Measurements from ENCODE around the gene TRAF3IP3.

The TRAF3IP3 gene

GRCh38 chr1:209755926-209756614 is at the start of gene TRAF3IP3:
TRAF3IP3 (plus strand) TSS chr1:209756053; CDS start chr1:209760040, 3,987 bp downstream.
- peak; percentile 66 for DNase-seq (ENCODE audit: low read depth, low spot score)

- DNase-seq (ENCODE audit: low read depth, low spot score): no peak
These were observed 49.2 kb upstream of the TRAF3IP3 start for GRCh38 chr1:209706622-209707021.

GRCh38 chr1:209707308-209707707 is 48.5 kb upstream of the TRAF3IP3 start:
- no peak for DNase-seq (ENCODE audit: low read depth, low spot score)

- no peak for DNase-seq (ENCODE audit: low read depth, low spot score)
These were observed 47.6 kb upstream of the TRAF3IP3 start for GRCh38 chr1:209708297-209708696.

GRCh38 chr1:209710093-209710492 is 45.8 kb upstream of the TRAF3IP3 start:
- no peak for DNase-seq (ENCODE audit: low read depth, low spot score)

GRCh38 chr1:209710847-209711246 is 45.0 kb upstream of the TRAF3IP3 start:
- DNase-seq (ENCODE audit: low read depth, low spot score): no peak

- no peak for DNase-seq (ENCODE audit: low read depth, low spot score)
These were observed 41.5 kb upstream of the TRAF3IP3 start for GRCh38 chr1:209714338-209714737.

GRCh38 chr1:209715314-209715713 is 40.5 kb upstream of the TRAF3IP3 start:
- no peak for DNase-seq (ENCODE audit: low read depth, low spot score)

- no peak for DNase-seq (ENCODE audit: low read depth, low spot score)
These were observed 38.0 kb upstream of the TRAF3IP3 start for GRCh38 chr1:209717818-209718217.

- DNase-seq (ENCODE audit: low read depth, low spot score): no peak
These were observed 35.5 kb upstream of the TRAF3IP3 start for GRCh38 chr1:209720326-209720725.

GRCh38 chr1:209720826-209721225 is 35.0 kb upstream of the TRAF3IP3 start:
- DNase-seq (ENCODE audit: low read depth, low spot score): no peak

- no peak for DNase-seq (ENCODE audit: low read depth, low spot score)
These were observed 34.5 kb upstream of the TRAF3IP3 start for GRCh38 chr1:209721323-209721722.

- no peak for DNase-seq (ENCODE audit: low read depth, low spot score)
These were observed 32.6 kb upstream of the TRAF3IP3 start for GRCh38 chr1:209723265-209723664.

GRCh38 chr1:209723756-209724693 is 31.8 kb upstream of the TRAF3IP3 start:
- DNase-seq (ENCODE audit: low read depth, low spot score): no peak

GRCh38 chr1:209727286-209727685 is 28.6 kb upstream of the TRAF3IP3 start:
- DNase-seq (ENCODE audit: low read depth, low spot score): no peak

GRCh38 chr1:209727785-209728184 is 28.1 kb upstream of the TRAF3IP3 start:
- no peak for DNase-seq (ENCODE audit: low read depth, low spot score)

GRCh38 chr1:209728466-209728865 is 27.4 kb upstream of the TRAF3IP3 start:
- no peak for DNase-seq (ENCODE audit: low read depth, low spot score)

- DNase-seq (ENCODE audit: low read depth, low spot score): no peak
These were observed 26.4 kb upstream of the TRAF3IP3 start for GRCh38 chr1:209729436-209729835.

GRCh38 chr1:209732725-209733124 is 23.1 kb upstream of the TRAF3IP3 start:
- no peak for DNase-seq (ENCODE audit: low read depth, low spot score)

- DNase-seq (ENCODE audit: low read depth, low spot score): no peak
These were observed 22.3 kb upstream of the TRAF3IP3 start for GRCh38 chr1:209733409-209734192.

GRCh38 chr1:209736490-209737117 is 19.2 kb upstream of the TRAF3IP3 start:
- DNase-seq (ENCODE audit: low read depth, low spot score): no peak

All from activated CD4-positive, CD25-positive, alpha-beta regulatory T cell treated with anti-CD3 and anti-CD28 coated beads, Interleukin-2, amount 50 U/mL, for 16 hours (primary cell).